GM12873 (cell line): ENCODE measurements around the gene C19orf53.

Source experiments
- CTCF ChIP-seq: IDR thresholded peaks from 2 replicates; pipeline ENCODE4 v1.5.1; 2012; ENCODE audit warnings: low read depth, mild to moderate bottlenecking, moderate library complexity, low read length, control low read depth; ENCODE audit not compliant: insufficient read depth; ENCODE audit errors: missing control alignments

The C19orf53 gene

GRCh38 chr19:13817018-13817614 lies 42.9 kb downstream of the C19orf53 start:
- TF ChIP-seq CTCF = no peak

GRCh38 chr19:13817615-13818371 lies 43.5 kb downstream of the C19orf53 start:
- no peak for TF ChIP-seq CTCF

- TF ChIP-seq CTCF = no peak
These were observed 45.0 kb downstream of the C19orf53 start for GRCh38 chr19:13819238-13819637.

GRCh38 chr19:13821292-13821691 lies 47.0 kb downstream of the C19orf53 start:
- TF ChIP-seq CTCF = no peak

- no peak for TF ChIP-seq CTCF
These were observed 49.0 kb downstream of the C19orf53 start for GRCh38 chr19:13823256-13823655.

GRCh38 chr19:13823901-13824300 lies 49.6 kb downstream of the C19orf53 start:
- TF ChIP-seq CTCF = no peak

GRCh38 chr19:13824703-13825102 lies 50.4 kb downstream of the C19orf53 start:
- no peak for TF ChIP-seq CTCF
